Measurements from ENCODE around the gene ANGPTL7.

The ANGPTL7 gene

DNA sequence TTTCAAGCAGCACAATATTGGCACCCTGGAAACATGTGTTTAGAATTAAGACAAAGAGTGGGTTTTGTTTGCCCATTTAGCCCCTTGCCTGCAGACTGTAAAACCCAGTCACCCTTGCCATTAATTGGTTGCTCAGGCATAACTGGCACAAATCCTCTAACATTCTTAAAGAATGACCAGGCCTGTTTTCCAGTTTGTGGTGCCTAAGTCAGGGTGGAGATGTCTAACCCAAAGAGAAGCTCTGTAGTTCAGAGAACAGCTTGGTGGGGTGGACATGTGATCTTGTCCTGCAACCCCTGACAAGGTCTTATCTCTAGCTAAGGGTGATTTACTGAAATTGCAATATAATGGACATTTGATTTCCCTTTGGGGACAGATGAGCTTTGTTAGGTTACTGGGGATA is 8.8 kb upstream of the ANGPTL7 start (continued):
- TF ChIP-seq, protein P1, sequence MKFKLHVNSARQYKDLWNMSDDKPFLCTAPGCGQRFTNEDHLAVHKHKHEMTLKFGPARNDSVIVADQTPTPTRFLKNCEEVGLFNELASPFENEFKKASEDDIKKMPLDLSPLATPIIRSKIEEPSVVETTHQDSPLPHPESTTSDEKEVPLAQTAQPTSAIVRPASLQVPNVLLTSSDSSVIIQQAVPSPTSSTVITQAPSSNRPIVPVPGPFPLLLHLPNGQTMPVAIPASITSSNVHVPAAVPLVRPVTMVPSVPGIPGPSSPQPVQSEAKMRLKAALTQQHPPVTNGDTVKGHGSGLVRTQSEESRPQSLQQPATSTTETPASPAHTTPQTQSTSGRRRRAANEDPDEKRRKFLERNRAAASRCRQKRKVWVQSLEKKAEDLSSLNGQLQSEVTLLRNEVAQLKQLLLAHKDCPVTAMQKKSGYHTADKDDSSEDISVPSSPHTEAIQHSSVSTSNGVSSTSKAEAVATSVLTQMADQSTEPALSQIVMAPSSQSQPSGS (tag by site-specific recombination; IDR thresholded peaks at IDR 0.05; ENCODE audit: low read depth), result no peak
- TF ChIP-seq, protein P2, sequence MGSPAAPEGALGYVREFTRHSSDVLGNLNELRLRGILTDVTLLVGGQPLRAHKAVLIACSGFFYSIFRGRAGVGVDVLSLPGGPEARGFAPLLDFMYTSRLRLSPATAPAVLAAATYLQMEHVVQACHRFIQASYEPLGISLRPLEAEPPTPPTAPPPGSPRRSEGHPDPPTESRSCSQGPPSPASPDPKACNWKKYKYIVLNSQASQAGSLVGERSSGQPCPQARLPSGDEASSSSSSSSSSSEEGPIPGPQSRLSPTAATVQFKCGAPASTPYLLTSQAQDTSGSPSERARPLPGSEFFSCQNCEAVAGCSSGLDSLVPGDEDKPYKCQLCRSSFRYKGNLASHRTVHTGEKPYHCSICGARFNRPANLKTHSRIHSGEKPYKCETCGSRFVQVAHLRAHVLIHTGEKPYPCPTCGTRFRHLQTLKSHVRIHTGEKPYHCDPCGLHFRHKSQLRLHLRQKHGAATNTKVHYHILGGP (tag by site-specific recombination; IDR thresholded peaks at IDR 0.05), result no peak
- TF ChIP-seq RBAK (tag by site-specific recombination; IDR thresholded peaks at IDR 0.05) (no peak), GLI2 (tag by site-specific recombination; IDR thresholded peaks at IDR 0.05; ENCODE audit: borderline replicate concordance, low read depth) (no peak), ZNF544 (tag by site-specific recombination; IDR thresholded peaks at IDR 0.05) (no peak), ZNF48 (tag by site-specific recombination; IDR thresholded peaks at IDR 0.05) (no peak), SP3 (tag by site-specific recombination; IDR thresholded peaks at IDR 0.05) (no peak), ZIC2 (tag by site-specific recombination; IDR thresholded peaks at IDR 0.05) (no peak), ZNF311 (tag by site-specific recombination; IDR thresholded peaks at IDR 0.05; ENCODE audit: borderline replicate concordance) (no peak), ZBTB48 (tag by site-specific recombination; IDR thresholded peaks at IDR 0.05) (no peak), ZNF610 (tag by site-specific recombination; IDR thresholded peaks at IDR 0.05; ENCODE audit: borderline replicate concordance) (no peak), SCRT1 (tag by site-specific recombination; IDR thresholded peaks at IDR 0.05; ENCODE audit: borderline replicate concordance) (no peak), GLI4 (tag by site-specific recombination; IDR thresholded peaks at IDR 0.05) (no peak), ZNF585B (tag by site-specific recombination; IDR thresholded peaks at IDR 0.05) (no peak), MYNN (tag by site-specific recombination; IDR thresholded peaks at IDR 0.05; ENCODE audit: borderline replicate concordance) (no peak), ZFP69B (tag by site-specific recombination; IDR thresholded peaks at IDR 0.05) (no peak), ZNF239 (tag by site-specific recombination; IDR thresholded peaks at IDR 0.05) (no peak), KLF9 (tag by site-specific recombination; IDR thresholded peaks at IDR 0.05; ENCODE audit: low read depth) (no peak), SP7 (tag by site-specific recombination; IDR thresholded peaks at IDR 0.05) (0 out of 2 replicates have a peak, but pooled peaks have one; percentile 17)
- TF ChIP-seq, protein P3, sequence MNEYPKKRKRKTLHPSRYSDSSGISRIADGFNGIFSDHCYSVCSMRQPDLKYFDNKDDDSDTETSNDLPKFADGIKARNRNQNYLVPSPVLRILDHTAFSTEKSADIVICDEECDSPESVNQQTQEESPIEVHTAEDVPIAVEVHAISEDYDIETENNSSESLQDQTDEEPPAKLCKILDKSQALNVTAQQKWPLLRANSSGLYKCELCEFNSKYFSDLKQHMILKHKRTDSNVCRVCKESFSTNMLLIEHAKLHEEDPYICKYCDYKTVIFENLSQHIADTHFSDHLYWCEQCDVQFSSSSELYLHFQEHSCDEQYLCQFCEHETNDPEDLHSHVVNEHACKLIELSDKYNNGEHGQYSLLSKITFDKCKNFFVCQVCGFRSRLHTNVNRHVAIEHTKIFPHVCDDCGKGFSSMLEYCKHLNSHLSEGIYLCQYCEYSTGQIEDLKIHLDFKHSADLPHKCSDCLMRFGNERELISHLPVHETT (tag by site-specific recombination; IDR thresholded peaks at IDR 0.05), result no peak
- TF ChIP-seq, protein P4, sequence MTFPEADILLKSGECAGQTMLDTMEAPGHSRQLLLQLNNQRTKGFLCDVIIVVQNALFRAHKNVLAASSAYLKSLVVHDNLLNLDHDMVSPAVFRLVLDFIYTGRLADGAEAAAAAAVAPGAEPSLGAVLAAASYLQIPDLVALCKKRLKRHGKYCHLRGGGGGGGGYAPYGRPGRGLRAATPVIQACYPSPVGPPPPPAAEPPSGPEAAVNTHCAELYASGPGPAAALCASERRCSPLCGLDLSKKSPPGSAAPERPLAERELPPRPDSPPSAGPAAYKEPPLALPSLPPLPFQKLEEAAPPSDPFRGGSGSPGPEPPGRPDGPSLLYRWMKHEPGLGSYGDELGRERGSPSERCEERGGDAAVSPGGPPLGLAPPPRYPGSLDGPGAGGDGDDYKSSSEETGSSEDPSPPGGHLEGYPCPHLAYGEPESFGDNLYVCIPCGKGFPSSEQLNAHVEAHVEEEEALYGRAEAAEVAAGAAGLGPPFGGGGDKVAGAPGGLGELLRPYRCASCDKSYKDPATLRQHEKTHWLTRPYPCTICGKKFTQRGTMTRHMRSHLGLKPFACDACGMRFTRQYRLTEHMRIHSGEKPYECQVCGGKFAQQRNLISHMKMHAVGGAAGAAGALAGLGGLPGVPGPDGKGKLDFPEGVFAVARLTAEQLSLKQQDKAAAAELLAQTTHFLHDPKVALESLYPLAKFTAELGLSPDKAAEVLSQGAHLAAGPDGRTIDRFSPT (tag by site-specific recombination; IDR thresholded peaks at IDR 0.05), result no peak

DNA sequence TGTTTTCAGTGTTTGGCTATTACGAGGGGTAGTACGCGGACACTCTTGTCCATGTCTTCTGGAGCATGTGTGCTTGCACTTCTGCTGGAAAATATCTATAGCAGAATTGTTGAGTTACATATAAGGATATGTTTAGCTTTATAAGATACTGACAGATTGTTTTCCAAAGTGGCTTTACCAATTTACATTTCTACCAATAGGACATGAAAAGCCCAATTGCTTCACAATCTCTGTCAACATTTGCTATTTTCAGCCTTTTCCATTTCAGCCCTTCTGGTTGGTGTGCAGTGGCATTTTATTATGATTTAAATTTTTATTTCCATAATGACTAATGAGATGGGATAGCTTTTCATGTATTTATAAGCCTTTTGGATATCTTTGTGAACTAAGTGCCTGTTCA is 6.3 kb upstream of the ANGPTL7 start:
- peaks cover 10 to 64% of the 10 kb centered on the region in 2 experiments; a peak in 2 of 3 replicates for H3K36me3 ChIP-seq (ENCODE audit: control insufficient read depth in 2 of 2, insufficient read depth in 1 of 2, low read length in 2 of 2)
- no peak overlapping the region for H3K4me3 ChIP-seq (ENCODE audit: low read depth, low read length)
- CTCF ChIA-PET, result no interaction called here
- no peak overlapping the region for H3K27ac ChIP-seq (ENCODE audit: extremely low read depth, low read depth, low read length)
- no peak for TF ChIP-seq ZNF560 (tag by site-specific recombination; IDR thresholded peaks at IDR 0.05; ENCODE audit: borderline replicate concordance)
- H3K4me1 ChIP-seq (ENCODE audit: control insufficient read depth, insufficient read depth, low read length), result peaks cover 11% of the 10 kb centered on the region
- POLR2A ChIA-PET, result interaction anchor here (0.7 kb wide), 1 partner anchor 24 kb away, joined by 3 read pairs; no protein-coding TSS in a partner anchor
- H3K9me3 ChIP-seq (ENCODE audit: control insufficient read depth, insufficient read depth, low read depth, low read length), result no peaks in the 10 kb centered on the region

Data from HEK293 (cell line).